EH (cell line): ENCODE data around the gene COL5A1.
A peak's percentile ranks its signal among the peaks of the same experiment; 100 is the strongest.
"Not testable (repeated sequence)": the region's sequence is repeated elsewhere in the genome, so short reads cannot be mapped to it uniquely, and the experiment has no call there.

Source experiments
- DNase-seq: peaks from one replicate; pipeline ENCODE4 v3.0.0-alpha.2; 2015; ENCODE audit warnings: low read depth

The COL5A1 gene

GRCh38 chr9:134855231-134855899 is 213.8 kb downstream of the COL5A1 start:
- no peak for DNase-seq

- DNase-seq = no peak
Measured at GRCh38 chr9:134855900-134856377, 214.3 kb downstream of the COL5A1 start.

GRCh38 chr9:134857451-134857850 is 215.8 kb downstream of the COL5A1 start:
- DNase-seq = not testable (repeated sequence)

DNA sequence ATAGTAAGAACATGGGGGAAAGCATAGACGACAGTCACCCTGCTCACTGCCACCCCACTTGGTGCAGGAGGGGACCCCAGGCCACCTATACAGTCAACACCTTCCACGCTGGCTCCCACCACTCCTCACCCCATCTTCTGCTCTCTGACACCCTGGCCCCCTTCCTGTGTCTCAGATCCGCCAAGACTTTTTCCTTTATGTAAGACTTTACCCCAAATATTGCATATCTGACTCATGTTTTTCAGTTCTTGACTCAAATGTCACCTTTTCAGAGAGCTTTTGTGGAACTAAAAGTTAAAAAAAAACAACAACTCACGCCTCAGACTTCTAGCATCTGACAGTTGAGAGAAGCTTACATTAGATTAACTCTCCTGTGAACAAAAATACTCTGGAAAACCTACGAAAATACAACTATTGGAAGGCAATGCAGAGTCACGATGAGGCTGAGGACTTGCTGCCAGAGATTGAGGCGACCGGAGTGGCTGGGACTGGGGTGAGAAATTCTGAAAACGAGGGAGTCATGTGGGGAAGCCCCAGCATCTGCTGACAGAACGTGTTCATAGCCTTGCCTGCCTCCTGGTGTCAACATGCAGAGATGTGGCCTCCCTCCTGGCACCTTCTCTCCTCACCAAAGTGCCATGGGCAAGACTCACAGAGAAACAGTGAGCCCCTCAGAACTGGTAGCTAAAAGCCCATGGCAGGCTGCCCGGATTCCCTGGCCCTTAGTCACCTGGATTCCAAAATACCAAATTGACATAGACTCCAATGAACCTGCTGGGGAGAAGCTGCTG is 216.6 kb downstream of the COL5A1 start:
- DNase-seq = peak; percentile 70

GRCh38 chr9:134860510-134860909 is 218.9 kb downstream of the COL5A1 start:
- DNase-seq = no peak

GRCh38 chr9:134861595-134862334 is 220.2 kb downstream of the COL5A1 start:
- DNase-seq = no peak

GRCh38 chr9:134863306-134863902 is 221.8 kb downstream of the COL5A1 start:
- no peak for DNase-seq

DNA sequence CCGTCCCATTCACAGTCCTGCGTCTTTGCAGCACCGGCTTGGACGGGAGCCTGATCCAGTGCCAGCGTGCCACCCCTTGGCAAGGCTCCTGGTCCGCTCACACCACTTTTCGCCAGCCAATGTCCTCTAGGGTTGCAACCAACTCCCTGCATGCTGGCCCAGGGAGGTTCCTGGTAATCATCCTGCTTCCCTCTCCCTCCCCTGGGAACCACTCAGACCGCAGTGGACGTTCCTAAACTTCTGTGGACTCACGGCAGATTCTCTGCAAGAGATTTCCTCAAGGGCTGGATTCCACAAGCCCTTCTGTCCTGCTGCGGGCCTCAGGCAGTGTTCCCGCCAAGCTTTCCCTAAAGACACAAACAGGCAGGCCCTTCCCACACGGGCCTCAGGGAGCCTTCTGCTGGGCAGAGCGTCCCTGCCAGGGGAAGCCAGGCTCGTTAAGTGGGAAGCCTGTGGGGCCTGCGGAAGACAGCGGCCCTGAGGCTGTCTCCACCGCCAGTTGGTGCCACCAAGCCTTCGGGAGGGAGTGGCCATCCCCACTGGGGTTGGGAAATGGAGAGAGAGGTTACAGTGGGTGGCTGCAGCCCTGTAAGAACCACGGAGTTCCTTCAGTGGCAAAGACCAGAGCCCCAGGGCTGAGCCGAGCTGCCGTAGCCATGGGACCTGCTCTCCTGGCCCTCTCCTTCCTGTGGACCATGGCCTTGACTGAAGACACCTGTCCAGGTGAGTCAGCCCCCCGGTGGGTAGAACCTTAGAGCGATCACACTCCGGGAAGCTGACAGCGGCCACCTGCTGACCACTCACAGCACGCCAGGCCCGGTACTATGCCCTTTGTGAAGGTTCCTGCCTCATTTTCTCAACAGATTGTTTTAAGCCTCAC is 222.6 kb downstream of the COL5A1 start:
- DNase-seq = no peak

DNA sequence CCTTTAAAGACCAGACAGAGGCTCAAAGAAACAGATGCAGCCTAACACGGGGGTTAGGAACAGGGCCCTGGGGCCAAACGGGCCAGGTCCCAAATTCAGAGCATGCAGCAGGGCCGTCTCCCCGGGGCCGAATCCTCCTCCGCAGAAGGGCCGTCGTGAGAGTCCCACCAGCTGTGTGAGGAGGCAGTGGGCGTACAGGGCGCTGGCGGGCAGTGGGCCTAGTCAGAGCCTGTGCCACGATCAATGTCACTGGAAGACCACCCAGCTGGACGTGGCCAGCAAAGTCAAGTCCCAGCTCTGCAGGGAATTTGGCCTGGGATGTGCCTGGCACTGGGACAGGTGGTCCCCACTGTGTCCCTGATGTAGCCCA is 223.2 kb downstream of the COL5A1 start:
- no peak for DNase-seq

- no peak for DNase-seq
Measured at GRCh38 chr9:134867917-134868750, 226.5 kb downstream of the COL5A1 start.

GRCh38 chr9:134868751-134869553 is 227.3 kb downstream of the COL5A1 start:
- DNase-seq = no peak

- no peak for DNase-seq
Measured at GRCh38 chr9:134869554-134870300, 228.1 kb downstream of the COL5A1 start.

DNA sequence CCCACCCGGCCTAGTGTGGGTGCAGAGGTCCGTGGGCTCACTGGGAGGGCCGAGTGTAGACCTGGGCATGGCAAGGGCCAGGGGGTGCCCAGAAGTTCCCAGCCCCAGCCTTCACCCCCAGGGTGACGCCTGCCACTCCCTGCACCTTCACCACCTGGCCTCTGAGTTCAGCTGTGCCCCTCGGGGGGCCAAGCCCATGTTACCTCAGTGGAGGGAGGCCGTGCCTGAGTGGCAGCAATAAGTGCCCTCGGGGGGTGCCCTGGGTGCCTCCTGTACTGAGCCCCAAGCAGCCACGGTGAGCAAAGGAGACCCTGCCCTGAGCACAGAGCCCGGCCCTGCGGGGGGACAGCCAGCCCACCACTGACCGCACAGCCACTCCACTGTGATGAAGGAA is 228.7 kb downstream of the COL5A1 start:
- DNase-seq = no peak

GRCh38 chr9:134870746-134871662 is 229.4 kb downstream of the COL5A1 start:
- DNase-seq = peak; percentile 28

DNA sequence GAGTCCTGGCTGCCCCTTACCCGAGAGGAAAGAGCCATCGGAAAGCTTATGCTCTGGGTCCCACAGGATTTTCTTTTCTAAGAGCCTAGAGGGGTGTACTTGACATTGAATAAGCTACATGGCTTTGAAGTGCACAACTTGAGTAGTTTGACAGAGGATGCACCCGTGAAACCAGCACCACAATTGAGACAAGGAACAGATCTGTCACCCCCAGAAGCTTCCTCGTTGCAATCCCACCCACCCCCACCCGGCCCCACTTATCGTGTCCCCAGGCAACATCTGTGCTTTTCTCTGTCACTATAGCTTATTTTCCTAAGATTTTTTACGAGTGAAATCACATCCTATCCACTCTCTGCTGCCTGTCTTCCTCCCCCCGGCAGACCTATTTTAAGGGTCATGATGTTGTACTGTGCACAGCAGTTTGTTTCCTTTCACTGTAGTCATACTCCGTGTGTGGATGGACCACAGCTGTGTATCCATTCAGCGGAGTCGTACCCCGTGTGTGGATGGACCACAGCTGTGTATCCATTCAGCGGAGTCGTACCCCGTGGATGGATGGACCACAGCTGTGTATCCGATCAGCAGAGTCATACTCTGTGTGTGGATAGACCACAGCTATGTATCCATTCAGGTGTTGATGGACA is 230.2 kb downstream of the COL5A1 start:
- DNase-seq = peak; percentile 64

DNA sequence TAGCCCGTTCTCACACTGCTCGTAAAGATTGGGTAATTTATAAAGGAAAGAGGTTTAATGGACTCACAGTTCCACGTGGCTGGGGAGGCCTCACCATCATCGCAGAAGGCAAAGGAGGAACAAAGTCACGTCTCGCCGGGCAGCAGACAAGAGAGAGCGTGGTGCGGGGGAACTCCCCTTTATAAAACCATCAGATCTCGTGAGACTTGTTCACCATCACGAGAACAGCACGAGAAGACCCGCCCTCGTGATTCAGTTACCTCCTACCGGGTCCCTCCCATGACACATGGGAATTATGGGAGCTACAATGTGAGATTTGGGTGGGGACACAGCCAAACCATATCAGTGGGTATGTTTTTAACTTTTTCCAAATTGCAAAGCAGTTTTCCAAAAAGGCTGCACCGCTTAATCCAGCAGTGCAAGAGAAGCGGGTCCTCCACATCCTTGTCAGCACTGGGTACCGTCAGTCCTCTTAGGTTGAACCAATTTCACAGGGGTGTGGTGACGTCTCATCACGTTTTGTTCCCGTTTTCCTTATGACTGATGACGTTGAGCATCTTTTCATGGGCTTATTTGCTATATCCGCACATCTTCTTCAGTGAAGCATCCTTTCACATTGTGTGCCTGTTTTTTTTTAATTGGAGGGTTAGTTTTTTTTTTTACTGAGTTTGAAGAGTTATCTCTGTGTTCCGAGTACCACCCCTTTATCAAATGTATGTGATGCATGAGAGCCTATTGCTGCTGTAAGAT is 231.1 kb downstream of the COL5A1 start:
- DNase-seq = no peak

- no peak for DNase-seq
Measured at GRCh38 chr9:134875371-134875770, 233.8 kb downstream of the COL5A1 start.
